OCI-LY1 (cell line): Measurements from ENCODE around the gene RBMS3.

Source experiments
- H2AFZ ChIP-seq: fragments of 200-600 bp; sonication (generic), shearing (Covaris generic); 2 replicates; pipeline ENCODE4 v1.6.0; 2014; ENCODE audit warnings: antibody characterized with exemption, mild to moderate bottlenecking, low read length
- H3F3A ChIP-seq: fragments of 200-600 bp; sonication (generic), shearing (Covaris generic); 2 replicates; pipeline ENCODE4 v1.6.0; 2014; ENCODE audit warnings: mild to moderate bottlenecking, antibody characterized with exemption, low read length, moderate library complexity; ENCODE audit not compliant: insufficient read depth
- H3K27ac ChIP-seq: fragments of 200-600 bp; sonication (generic); 2 replicates; pipeline ENCODE4 v1.5.1; 2014; ENCODE audit warnings: low read length, mixed run types, mild to moderate bottlenecking, low read depth; ENCODE audit not compliant: poor library complexity, severe bottlenecking
- H3K27me3 ChIP-seq: fragments of 200-600 bp; sonication (generic); 2 replicates; pipeline ENCODE4 v1.6.0; 2014; ENCODE audit warnings: antibody characterized with exemption, mild to moderate bottlenecking, low read length, moderate library complexity; ENCODE audit not compliant: insufficient read depth
- H3K36me3 ChIP-seq: fragments of 200-600 bp; sonication (generic); 2 replicates; pipeline ENCODE4 v1.6.1; 2014; ENCODE audit warnings: mild to moderate bottlenecking, antibody characterized with exemption, low read length, moderate library complexity, mixed read lengths; ENCODE audit not compliant: insufficient read depth
- H3K4me1 ChIP-seq: fragments of 200-600 bp; sonication (generic); 2 replicates; pipeline ENCODE4 v1.5.1; 2014; ENCODE audit warnings: mild to moderate bottlenecking, low read length, moderate library complexity; ENCODE audit not compliant: insufficient read depth, severe bottlenecking
- H3K4me2 ChIP-seq: fragments of 200-600 bp; sonication (generic), shearing (Covaris generic); 2 replicates; pipeline ENCODE4 v1.6.1; 2014; ENCODE audit warnings: low read length
- H3K4me3 ChIP-seq: fragments of 200-600 bp; sonication (generic); 2 replicates; pipeline ENCODE4 v1.5.1; 2014; ENCODE audit warnings: low read length, low read depth, mild to moderate bottlenecking, mixed read lengths; ENCODE audit not compliant: poor library complexity, severe bottlenecking
- H3K79me2 ChIP-seq: fragments of 200-600 bp; shearing (Covaris generic); 2 replicates; pipeline ENCODE4 v1.6.1; 2016; ENCODE audit warnings: mixed run types, low read length, mixed read lengths; ENCODE audit not compliant: insufficient read depth
- H3K9ac ChIP-seq: fragments of 200-600 bp; sonication (generic), shearing (Covaris generic); 2 replicates; pipeline ENCODE4 v1.6.1; 2014; ENCODE audit warnings: mild to moderate bottlenecking, low read length, mixed read lengths
- H3K9me2 ChIP-seq: fragments of 200-600 bp; sonication (generic), shearing (Covaris generic); 2 replicates; pipeline ENCODE4 v1.6.1; 2014; ENCODE audit warnings: low read depth, mild to moderate bottlenecking, low read length, mixed read lengths
- H3K9me3 ChIP-seq: fragments of 200-600 bp; shearing (Covaris generic); 2 replicates; pipeline ENCODE4 v1.6.1; 2014; ENCODE audit warnings: low read length, mixed read lengths
- H4K20me1 ChIP-seq: fragments of 200-600 bp; sonication (generic), shearing (Covaris generic); 2 replicates; pipeline ENCODE4 v1.6.0; 2016; ENCODE audit warnings: mild to moderate bottlenecking, low read length; ENCODE audit not compliant: insufficient read depth
- EZH2 ChIP-seq: fragments of 200-600 bp; sonication (generic), shearing (Covaris generic); IDR thresholded peaks from 2 replicates; pipeline ENCODE4 v1.8.0; 2017; ENCODE audit warnings: borderline replicate concordance, mixed run types, mild to moderate bottlenecking, antibody characterized with exemption, low read length, moderate library complexity, mixed read lengths
- TF ChIP-seq, protein P1 (sequence below): fragments of 200-600 bp; sonication (generic), shearing (Covaris generic); IDR thresholded peaks from 2 replicates; pipeline ENCODE4 v1.5.1; 2017; ENCODE audit warnings: mild to moderate bottlenecking, antibody characterized with exemption, low read length, moderate library complexity, mixed read lengths

Gene RBMS3

GRCh38 chr3:29850641-29851040 is 569.8 kb downstream of the RBMS3 start:
- no peaks in the 10 kb centered on the region for H3F3A ChIP-seq
- no peaks in the 10 kb centered on the region for H3K9me2 ChIP-seq
- TF ChIP-seq, protein P1, sequence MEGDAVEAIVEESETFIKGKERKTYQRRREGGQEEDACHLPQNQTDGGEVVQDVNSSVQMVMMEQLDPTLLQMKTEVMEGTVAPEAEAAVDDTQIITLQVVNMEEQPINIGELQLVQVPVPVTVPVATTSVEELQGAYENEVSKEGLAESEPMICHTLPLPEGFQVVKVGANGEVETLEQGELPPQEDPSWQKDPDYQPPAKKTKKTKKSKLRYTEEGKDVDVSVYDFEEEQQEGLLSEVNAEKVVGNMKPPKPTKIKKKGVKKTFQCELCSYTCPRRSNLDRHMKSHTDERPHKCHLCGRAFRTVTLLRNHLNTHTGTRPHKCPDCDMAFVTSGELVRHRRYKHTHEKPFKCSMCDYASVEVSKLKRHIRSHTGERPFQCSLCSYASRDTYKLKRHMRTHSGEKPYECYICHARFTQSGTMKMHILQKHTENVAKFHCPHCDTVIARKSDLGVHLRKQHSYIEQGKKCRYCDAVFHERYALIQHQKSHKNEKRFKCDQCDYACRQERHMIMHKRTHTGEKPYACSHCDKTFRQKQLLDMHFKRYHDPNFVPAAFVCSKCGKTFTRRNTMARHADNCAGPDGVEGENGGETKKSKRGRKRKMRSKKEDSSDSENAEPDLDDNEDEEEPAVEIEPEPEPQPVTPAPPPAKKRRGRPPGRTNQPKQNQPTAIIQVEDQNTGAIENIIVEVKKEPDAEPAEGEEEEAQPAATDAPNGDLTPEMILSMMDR: peak; percentile 13; the same call in 1 of the 2 replicates
- no peak for TF ChIP-seq EZH2
- H3K79me2 ChIP-seq: no peaks in the 10 kb centered on the region
- no peaks in the 10 kb centered on the region for H3K4me1 ChIP-seq
- no peak overlapping the region for H3K27ac ChIP-seq
- no peaks in the 10 kb centered on the region for H3K36me3 ChIP-seq
- no peak overlapping the region for H2AFZ ChIP-seq
- no peak overlapping the region for H3K4me2 ChIP-seq
- no peaks in the 10 kb centered on the region for H4K20me1 ChIP-seq
- no peaks in the 10 kb centered on the region for H3K27me3 ChIP-seq
- no peak overlapping the region for H3K9ac ChIP-seq
- no peaks in the 10 kb centered on the region; the same call in 1 of the 2 replicates for H3K9me3 ChIP-seq
- H3K4me3 ChIP-seq: no peak overlapping the region

- no peaks in the 10 kb centered on the region for H3K9me2 ChIP-seq
- H3F3A ChIP-seq: no peaks in the 10 kb centered on the region
- H3K4me2 ChIP-seq: no peak overlapping the region
- no peak overlapping the region for H3K27ac ChIP-seq
- no peaks in the 10 kb centered on the region for H3K36me3 ChIP-seq
- no peaks in the 10 kb centered on the region for H4K20me1 ChIP-seq
- no peak for TF ChIP-seq EZH2
- TF ChIP-seq, protein P1: no peak
- H3K79me2 ChIP-seq: no peaks in the 10 kb centered on the region
- no peaks in the 10 kb centered on the region for H3K27me3 ChIP-seq
- no peaks in the 10 kb centered on the region; the same call in 1 of the 2 replicates for H3K9me3 ChIP-seq
- H3K4me3 ChIP-seq: no peak overlapping the region
- H2AFZ ChIP-seq: no peak overlapping the region
- H3K4me1 ChIP-seq: no peaks in the 10 kb centered on the region
- H3K9ac ChIP-seq: no peak overlapping the region
These were observed 571.9 kb downstream of the RBMS3 start for GRCh38 chr3:29852767-29853166.

DNA sequence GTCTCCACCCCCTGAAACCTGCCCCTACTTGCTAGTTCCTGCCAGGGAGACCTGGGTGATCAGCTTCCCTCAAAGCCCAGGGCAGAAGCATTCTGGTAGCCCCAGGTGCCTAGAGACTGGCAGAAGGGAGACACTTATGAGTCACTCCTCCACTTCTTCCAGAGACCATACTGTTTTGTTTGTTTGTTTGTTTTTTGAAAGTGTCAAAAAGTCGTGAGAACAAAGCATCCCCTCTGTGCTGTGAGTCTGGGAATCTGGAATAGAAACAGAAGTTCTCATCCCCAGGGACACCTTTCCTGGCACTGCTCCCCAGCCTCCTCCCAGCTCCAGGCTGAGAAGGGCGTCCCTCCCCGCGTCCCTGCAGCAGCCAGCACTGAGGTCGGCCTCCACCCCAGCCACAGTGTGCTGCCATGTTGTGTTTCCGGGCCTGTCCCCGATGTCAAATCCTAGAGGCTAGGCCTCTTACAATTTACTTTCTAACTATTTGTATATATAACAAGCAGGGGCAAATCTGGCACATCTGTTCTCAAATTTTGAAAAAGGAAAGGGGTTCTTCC is 573.0 kb downstream of the RBMS3 start:
- Histone ChIP-seq H3K27ac (no peak overlapping the region), H3K4me2 (no peak overlapping the region), H3F3A (no peaks in the 10 kb centered on the region), H2AFZ (no peak overlapping the region), H3K9ac (no peak overlapping the region), H3K27me3 (no peaks in the 10 kb centered on the region), H3K4me3 (no peak overlapping the region), H4K20me1 (no peaks in the 10 kb centered on the region), H3K9me3 (no peaks in the 10 kb centered on the region; the same call in 1 of the 2 replicates), H3K9me2 (no peaks in the 10 kb centered on the region), H3K79me2 (no peaks in the 10 kb centered on the region), H3K36me3 (no peaks in the 10 kb centered on the region), H3K4me1 (no peaks in the 10 kb centered on the region)
- TF ChIP-seq, protein P1: no peak
- no peak for TF ChIP-seq EZH2
